COLO668 (cell line): ENCODE measurements around the gene DDX50.

Experiments
- DNase-seq: peaks from one replicate; lab custom pipeline; 2025; ENCODE audit not compliant: unreplicated experiment; lab: John Stamatoyannopoulos, UW

The DDX50 gene

DNA sequence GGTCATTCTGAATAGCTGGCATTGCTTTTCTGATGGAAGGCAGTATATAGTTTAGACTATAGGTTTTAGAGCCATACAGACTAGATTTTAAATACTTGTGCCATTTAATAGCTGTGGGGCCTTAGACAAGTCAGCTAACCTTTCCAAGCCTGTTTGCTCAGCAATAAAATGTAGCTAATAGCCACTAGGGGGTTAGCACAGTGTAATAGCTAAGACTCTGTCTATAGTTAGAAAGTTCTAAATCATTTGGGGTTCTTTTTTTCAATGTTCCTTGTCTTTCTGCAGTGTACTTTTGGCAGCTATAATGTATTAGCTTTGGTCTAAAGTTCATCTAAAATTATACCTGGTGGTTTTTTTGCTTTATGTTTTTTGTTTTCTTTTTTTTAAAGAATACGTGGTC is 80.0 kb downstream of the DDX50 start:
- no peak for DNase-seq

DNA sequence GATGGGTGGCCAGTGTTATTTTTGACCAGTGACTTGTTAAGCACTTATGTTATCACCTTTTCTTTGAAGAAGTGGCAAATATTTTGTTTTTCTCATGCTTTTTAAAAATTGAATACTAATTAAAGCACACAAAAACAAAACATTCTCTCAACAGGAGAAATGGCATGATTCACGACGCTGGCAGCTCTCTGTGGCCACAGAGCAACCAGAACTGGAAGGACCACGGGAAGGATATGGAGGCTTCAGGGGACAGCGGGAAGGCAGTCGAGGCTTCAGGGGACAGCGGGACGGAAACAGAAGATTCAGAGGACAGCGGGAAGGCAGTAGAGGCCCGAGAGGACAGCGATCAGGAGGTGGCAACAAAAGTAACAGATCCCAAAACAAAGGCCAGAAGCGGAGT is 81.3 kb downstream of the DDX50 start:
- no peak for DNase-seq

GRCh38 chr10:68987611-68988010 is 86.5 kb downstream of the DDX50 start:
- no peak for DNase-seq

DNA sequence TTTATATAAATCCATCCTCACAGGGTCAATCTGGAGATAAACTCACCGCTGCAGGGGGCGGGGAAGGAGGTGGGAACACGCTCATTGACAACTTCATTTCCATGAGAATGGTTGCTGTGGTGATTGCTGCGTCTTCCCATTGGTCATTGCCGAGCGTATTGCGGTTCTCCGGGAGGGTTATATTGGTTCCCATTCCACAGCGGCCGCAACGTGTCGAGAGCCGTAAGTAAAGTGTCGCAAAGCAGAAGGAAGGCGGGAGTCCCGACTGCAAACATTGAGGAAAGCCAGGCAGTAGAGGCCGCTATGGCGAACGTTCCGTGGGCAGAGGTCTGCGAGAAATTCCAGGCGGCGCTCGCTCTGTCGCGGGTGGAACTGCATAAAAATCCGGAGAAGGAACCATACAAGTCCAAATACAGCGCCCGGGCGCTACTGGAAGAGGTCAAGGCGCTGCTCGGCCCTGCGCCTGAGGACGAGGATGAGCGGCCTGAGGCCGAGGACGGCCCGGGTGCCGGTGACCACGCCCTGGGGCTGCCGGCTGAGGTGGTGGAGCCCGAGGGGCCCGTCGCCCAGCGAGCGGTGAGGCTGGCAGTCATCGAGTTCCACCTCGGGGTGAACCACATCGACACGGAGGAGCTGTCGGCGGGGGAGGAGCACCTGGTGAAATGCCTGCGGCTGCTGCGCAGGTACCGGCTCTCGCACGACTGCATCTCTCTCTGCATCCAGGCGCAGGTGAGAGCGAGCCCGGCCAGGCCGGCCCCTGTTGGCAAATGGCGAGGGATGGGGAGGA is 87.6 kb downstream of the DDX50 start, which contains the start of gene KIFBP:
KIFBP (plus strand) TSS at position 274 of the 787 bp plus-strand sequence; CDS start at position 304, 30 bp downstream.
- peak; percentile 88 for DNase-seq

- no peak for DNase-seq
Measured at GRCh38 chr10:68989317-68989990, 88.3 kb downstream of the DDX50 start.

DNA sequence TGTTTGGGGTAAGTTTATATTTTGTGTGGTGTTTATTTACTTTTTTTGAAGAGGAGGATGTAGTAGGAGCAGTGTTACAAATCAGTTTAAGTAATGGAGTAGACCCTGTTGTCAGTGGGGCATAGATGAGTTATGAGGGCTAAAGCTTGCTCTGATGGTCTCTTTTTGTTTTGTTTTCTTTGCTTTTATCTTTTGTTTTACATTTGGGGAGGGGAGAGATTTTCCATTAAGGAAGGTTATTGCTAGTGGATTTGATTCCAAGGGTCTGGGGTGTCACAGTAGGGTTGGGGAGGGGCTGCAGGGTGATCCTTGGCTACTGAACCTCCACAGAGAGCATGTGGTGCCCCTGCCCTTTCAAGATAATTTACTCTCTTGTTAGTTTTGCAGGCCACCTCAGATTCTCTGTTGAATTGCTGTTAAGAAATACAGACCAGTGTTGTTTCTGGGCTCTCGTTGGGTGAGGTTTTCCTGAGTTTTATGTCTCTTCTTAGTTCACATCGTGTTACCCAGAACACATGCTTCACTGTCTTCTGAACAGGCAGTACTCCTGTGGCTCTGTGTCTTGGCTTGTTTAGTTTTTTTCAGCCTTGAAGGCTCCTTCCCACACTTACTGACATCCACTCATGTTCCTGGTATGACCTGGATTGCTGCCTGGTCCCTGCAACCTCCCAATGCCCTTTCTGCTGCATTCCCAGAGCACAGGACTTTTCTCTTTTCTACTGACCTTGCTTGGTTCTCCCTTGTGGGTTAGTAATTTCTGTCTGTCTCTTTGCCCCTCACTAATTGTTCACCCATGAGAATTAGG is 91.7 kb downstream of the DDX50 start:
- no peak for DNase-seq
